HepG2 (cell line): ENCODE results near the gene NAV2. TPM values are rescaled to one million over a fixed set of nuclear protein-coding genes. Genes with fewer than 3 reads are reported as not detected.

Experiments used
- ATAC-seq: fragments of 200-7000 bp; cut with Tn5 transposase; 3 replicates; pipeline ENCODE4 v1.9.1; 2020; ENCODE audit warnings: mild to moderate bottlenecking, moderate library complexity
- BruUV-seq: library from RNA; stranded (reverse); fragments of 400-500 nt; replicated peaks from 2 replicates; lab custom pipeline; 2021; lab: Mats Ljungman, UMichigan
- CTCF ChIA-PET: fragments of 300-600 bp; formaldehyde crosslinking; extraction: SDS; loops from one replicate; lab custom pipeline; 2021; ENCODE audit warnings: low total read pairs, inconsistent platforms, low intra/inter-chr PET ratio; lab: Yijun Ruan, JAX
- POLR2A ChIA-PET: fragments of 350-600 bp; sonication (Branson Sonifier 250); formaldehyde crosslinking; loops from one replicate; lab custom pipeline; 2020; ENCODE audit warnings: antibody characterized with exemption, inconsistent platforms; lab: Yijun Ruan, JAX
- DNase-seq: peaks from one replicate; pipeline ENCODE4 v3.0.0-alpha.2; 2015; ENCODE audit warnings: low spot score
- FAIRE-seq: peaks from 3 replicates; lab custom pipeline; 2011; peaks lifted over from hg19 to GRCh38; lab: Jason Lieb, UNC
- H2AFZ ChIP-seq: one replicate; pipeline ENCODE4 v1.6.1; 2011; ENCODE audit warnings: low read length, inconsistent platforms
- H3K27ac ChIP-seq: fragments of 300-600 bp; 3 replicates; pipeline ENCODE4 v1.8.0; 2011; ENCODE audit warnings: mixed run types, mild to moderate bottlenecking, mixed read lengths, low read length, inconsistent platforms; ENCODE audit not compliant: insufficient read depth; ENCODE audit errors: extremely low read length
- H3K27me3 ChIP-seq, 2 experiments: fragments of 200-600 bp in 1 of 2; 2 replicates in 1 of 2; 3 replicates in 1 of 2; pipeline versions ENCODE4 v1.6.0 to v1.8.0; 2011; ENCODE audit warnings: low read length in 2 of 2, mild to moderate bottlenecking in 2 of 2, moderate library complexity in 2 of 2, inconsistent platforms in 1 of 2; ENCODE audit not compliant: insufficient read depth in 2 of 2, control insufficient read depth in 1 of 2
- H3K36me3 ChIP-seq, 2 experiments: fragments of 200-600 bp in 1 of 2; replicated peaks in 1 of 2; 2 replicates in 1 of 2; 3 replicates in 1 of 2; pipeline versions ENCODE4 v1.5.1 to v1.8.0; 2011; ENCODE audit warnings: low read length in 2 of 2, inconsistent platforms in 1 of 2; ENCODE audit not compliant: insufficient read depth in 2 of 2, control insufficient read depth in 1 of 2
- H3K4me1 ChIP-seq: 2 replicates; pipeline ENCODE4 v1.5.1; 2012; ENCODE audit warnings: low read length, inconsistent platforms; ENCODE audit not compliant: insufficient read depth
- H3K4me2 ChIP-seq: 2 replicates; pipeline ENCODE4 v1.6.0; 2011; ENCODE audit warnings: low read depth, low read length, inconsistent platforms
- H3K4me3 ChIP-seq, 3 experiments: fragments of 200-600 bp in 1 of 3; sonication (generic), shearing (Covaris generic) in 1 of 3; replicated peaks in 1 of 3; 2 replicates each; pipeline ENCODE4 v1.5.1; 2011 to 2016; ENCODE audit warnings: low read length in 3 of 3, inconsistent platforms in 2 of 3, low read depth in 2 of 3, mild to moderate bottlenecking in 2 of 3, control low read depth in 1 of 3, mixed read lengths in 1 of 3; ENCODE audit not compliant: insufficient read depth in 1 of 3
- H3K79me2 ChIP-seq: one replicate; pipeline ENCODE4 v1.6.1; 2011; ENCODE audit warnings: low read length, inconsistent platforms; ENCODE audit not compliant: insufficient read depth
- H3K9ac ChIP-seq: 2 replicates; pipeline ENCODE4 v1.6.0; 2011; ENCODE audit warnings: mild to moderate bottlenecking, low read depth, low read length, inconsistent platforms; ENCODE audit not compliant: insufficient read depth
- H3K9me3 ChIP-seq: 2 replicates; pipeline ENCODE4 v1.5.1; 2012; ENCODE audit warnings: mild to moderate bottlenecking, low read length
- H4K20me1 ChIP-seq: 2 replicates; pipeline ENCODE4 v1.6.0; 2011; ENCODE audit warnings: inconsistent platforms, mild to moderate bottlenecking, low read length, moderate library complexity; ENCODE audit not compliant: insufficient read depth
- AKAP8 ChIP-seq: sonication (generic); formaldehyde crosslinking; IDR thresholded peaks from 2 replicates; pipeline ENCODE4 v1.5.1; 2020; ENCODE audit warnings: mild to moderate bottlenecking, missing genetic modification reagents
- GMEB1 ChIP-seq: sonication (generic); formaldehyde crosslinking; IDR thresholded peaks from 2 replicates; pipeline ENCODE4 v1.5.1; 2020; ENCODE audit warnings: missing genetic modification reagents, mild to moderate bottlenecking, borderline replicate concordance
- KDM5B ChIP-seq: sonication (generic); formaldehyde crosslinking; IDR thresholded peaks from 2 replicates; pipeline ENCODE4 v1.4.0; 2020; ENCODE audit warnings: missing genetic modification reagents, mild to moderate bottlenecking, borderline replicate concordance
- KLF13 ChIP-seq: sonication (generic); formaldehyde crosslinking; IDR thresholded peaks from 2 replicates; pipeline ENCODE4 v1.4.0; 2020; ENCODE audit warnings: mild to moderate bottlenecking, missing genetic modification reagents
- SIX4 ChIP-seq: sonication (generic); formaldehyde crosslinking; IDR thresholded peaks from 2 replicates; pipeline ENCODE4 v1.4.0; 2020; ENCODE audit warnings: missing genetic modification reagents
- TOE1 ChIP-seq: sonication (generic); formaldehyde crosslinking; IDR thresholded peaks from 2 replicates; pipeline ENCODE4 v1.4.0; 2020; ENCODE audit warnings: mild to moderate bottlenecking, missing genetic modification reagents
- ZNF224 ChIP-seq: sonication (generic); formaldehyde crosslinking; IDR thresholded peaks from 2 replicates; pipeline ENCODE4 v1.5.0; 2020; ENCODE audit warnings: mild to moderate bottlenecking, missing genetic modification reagents
- ZNF225 ChIP-seq: sonication (generic); formaldehyde crosslinking; IDR thresholded peaks from 2 replicates; pipeline ENCODE4 v1.4.0; 2020; ENCODE audit warnings: mild to moderate bottlenecking, missing genetic modification reagents
- ZNF326 ChIP-seq: sonication (generic); formaldehyde crosslinking; IDR thresholded peaks from 2 replicates; pipeline ENCODE4 v1.4.0; 2020; ENCODE audit warnings: missing genetic modification reagents, borderline replicate concordance
- WGBS: methylation state at CpG from one replicate; pipeline ENCODE4 v1.1.6; 2017; ENCODE audit warnings: low lambda C conversion rate; 5-methylcytosine and 5-hydroxymethylcytosine counted together
- in situ Hi-C: cut with HindIII; loops from 2 replicates; pipeline ENCODE4 v1.10.0; 2017; ENCODE audit warnings: low pct_unique_long_range_greater_than_20kb; ENCODE audit not compliant: extremely low pct_ligation_motif_present
- intact Hi-C: fragments of 100-400 bp; cut with micrococcal nuclease; formaldehyde crosslinking; loops from one replicate; pipeline ENCODE4 v1.10.0; 2022; ENCODE audit not compliant: unreplicated experiment
- polyA plus RNA-seq, 8 experiments: library from polyadenylated mRNA; depleted of rRNA in 3 of 8; stranded (reverse) in 7 of 8; unstranded in 1 of 8; fragments of >200 nt; fragmentation: Illumina TruSeq in 4 of 8; extraction: Trizol in 4 of 8; gene quantifications; 2 replicates each; pipeline versions ENCODE4 v1.2.1 to v1.2.3, GENCODE V29; 2011 to 2016; ENCODE audit warnings: low read depth in 4 of 8, missing spikeins in 1 of 8, mixed read lengths in 1 of 8; ENCODE audit not compliant: insufficient read depth in 1 of 8
- total RNA-seq, 5 experiments: library from RNA; depleted of rRNA; stranded (reverse); fragments of >200 nt; fragmentation: Illumina TruSeq; extraction: Trizol; gene quantifications; 2 replicates each; pipeline ENCODE4 v1.2.3, GENCODE V29; 2016; ENCODE audit warnings: low read depth in 1 of 5
- TF ChIP-seq, protein P1 (sequence below): fragments of 450-650 bp; IDR thresholded peaks from 2 replicates; pipeline ENCODE4 v1.6.1; 2016

NAV2 gene
- total and polyA plus RNA-seq, 2 of the 13 experiments (the other 11 are each of a cell fraction or from before 2014, with no cell fraction given) = 9.3 to 34.6 TPM

DNA sequence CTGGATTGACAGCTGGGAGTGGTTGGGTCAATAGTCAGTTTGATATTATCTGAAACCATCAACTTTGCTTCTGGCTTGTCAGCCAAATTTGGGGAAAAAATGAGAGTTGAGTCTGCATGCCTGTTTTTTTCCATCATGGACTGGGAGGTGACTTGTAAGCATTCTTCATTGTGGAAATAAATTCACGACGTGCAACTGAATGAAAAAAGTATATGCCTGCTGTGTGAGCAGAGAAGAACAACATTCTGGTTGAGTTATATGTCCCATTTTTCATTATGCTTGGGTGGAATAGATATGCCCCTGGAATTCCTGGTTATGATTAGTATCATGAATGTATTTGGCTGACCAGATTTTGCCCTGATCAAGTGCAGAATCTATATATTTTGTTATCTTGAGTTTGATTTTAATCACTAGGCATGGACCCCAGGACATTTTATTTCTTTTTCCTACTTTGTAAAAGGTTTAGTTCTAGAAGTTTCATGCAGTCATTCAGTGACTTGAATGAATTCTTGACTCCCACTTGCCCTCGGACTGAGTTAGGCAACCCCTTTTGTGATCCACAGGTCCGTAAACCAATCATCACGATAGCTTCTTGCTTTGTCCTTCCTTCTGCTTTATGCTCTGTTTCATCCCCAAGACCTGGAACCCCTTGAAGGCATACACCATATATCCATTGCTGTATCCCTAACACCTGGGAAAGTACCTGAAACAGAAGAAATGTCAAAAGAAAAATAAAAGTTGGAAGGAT lies 205.8 kb downstream of the NAV2 start:
- H3K9ac ChIP-seq = no peak overlapping the region
- DNase-seq (no peak), ATAC-seq (no peak), FAIRE-seq (no peak)
- no peaks in the 10 kb centered on the region for H4K20me1 ChIP-seq
- TF ChIP-seq KDM5B (CRISPR knock-in tag) = no peak
- TF ChIP-seq ZNF224 (CRISPR knock-in tag) = no peak
- TF ChIP-seq KLF13 (CRISPR knock-in tag) = no peak
- TF ChIP-seq, protein P1, sequence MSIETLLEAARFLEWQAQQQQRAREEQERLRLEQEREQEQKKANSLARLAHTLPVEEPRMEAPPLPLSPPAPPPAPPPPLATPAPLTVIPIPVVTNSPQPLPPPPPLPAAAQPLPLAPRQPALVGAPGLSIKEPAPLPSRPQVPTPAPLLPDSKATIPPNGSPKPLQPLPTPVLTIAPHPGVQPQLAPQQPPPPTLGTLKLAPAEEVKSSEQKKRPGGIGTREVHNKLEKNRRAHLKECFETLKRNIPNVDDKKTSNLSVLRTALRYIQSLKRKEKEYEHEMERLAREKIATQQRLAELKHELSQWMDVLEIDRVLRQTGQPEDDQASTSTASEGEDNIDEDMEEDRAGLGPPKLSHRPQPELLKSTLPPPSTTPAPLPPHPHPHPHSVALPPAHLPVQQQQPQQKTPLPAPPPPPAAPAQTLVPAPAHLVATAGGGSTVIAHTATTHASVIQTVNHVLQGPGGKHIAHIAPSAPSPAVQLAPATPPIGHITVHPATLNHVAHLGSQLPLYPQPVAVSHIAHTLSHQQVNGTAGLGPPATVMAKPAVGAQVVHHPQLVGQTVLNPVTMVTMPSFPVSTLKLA = no peak
- TF ChIP-seq ZNF225 (CRISPR knock-in tag) = no peak
- no peak for TF ChIP-seq GMEB1 (CRISPR knock-in tag)
- TF ChIP-seq AKAP8 (CRISPR knock-in tag) = no peak
- no peak for TF ChIP-seq ZNF326 (CRISPR knock-in tag)
- TF ChIP-seq SIX4 (CRISPR knock-in tag) = no peak
- TF ChIP-seq TOE1 (CRISPR knock-in tag) = no peak
- H3K4me3 ChIP-seq = no peak overlapping the region
- 97% methylated on average over 5 of the region's 5 CpGs for WGBS
- H3K27me3 ChIP-seq = no peaks in the 10 kb centered on the region
- H3K4me2 ChIP-seq = no peak overlapping the region
- H2AFZ ChIP-seq = no peak overlapping the region
- no peak overlapping the region for H3K27ac ChIP-seq
- POLR2A ChIA-PET = no interaction called here
- in situ Hi-C loops (no loop called here), intact Hi-C loops (no loop called here)
- no peaks in the 10 kb centered on the region for H3K79me2 ChIP-seq
- no peaks in the 10 kb centered on the region for H3K9me3 ChIP-seq
- H3K36me3 ChIP-seq = no peaks in the 10 kb centered on the region
- peaks cover 56% of the 10 kb centered on the region for H3K4me1 ChIP-seq
- CTCF ChIA-PET = no interaction called here
- BruUV-seq = no TSS peak
